ENCODE results near the gene CRY2.
"Not testable (repeated sequence)": the region's sequence is repeated elsewhere in the genome, so short reads cannot be mapped to it uniquely, and the experiment has no call there.

Gene CRY2

GRCh38 chr11:45811571-45812290, 35.5 kb upstream of the CRY2 start:
- no peak for DNase-seq

DNA sequence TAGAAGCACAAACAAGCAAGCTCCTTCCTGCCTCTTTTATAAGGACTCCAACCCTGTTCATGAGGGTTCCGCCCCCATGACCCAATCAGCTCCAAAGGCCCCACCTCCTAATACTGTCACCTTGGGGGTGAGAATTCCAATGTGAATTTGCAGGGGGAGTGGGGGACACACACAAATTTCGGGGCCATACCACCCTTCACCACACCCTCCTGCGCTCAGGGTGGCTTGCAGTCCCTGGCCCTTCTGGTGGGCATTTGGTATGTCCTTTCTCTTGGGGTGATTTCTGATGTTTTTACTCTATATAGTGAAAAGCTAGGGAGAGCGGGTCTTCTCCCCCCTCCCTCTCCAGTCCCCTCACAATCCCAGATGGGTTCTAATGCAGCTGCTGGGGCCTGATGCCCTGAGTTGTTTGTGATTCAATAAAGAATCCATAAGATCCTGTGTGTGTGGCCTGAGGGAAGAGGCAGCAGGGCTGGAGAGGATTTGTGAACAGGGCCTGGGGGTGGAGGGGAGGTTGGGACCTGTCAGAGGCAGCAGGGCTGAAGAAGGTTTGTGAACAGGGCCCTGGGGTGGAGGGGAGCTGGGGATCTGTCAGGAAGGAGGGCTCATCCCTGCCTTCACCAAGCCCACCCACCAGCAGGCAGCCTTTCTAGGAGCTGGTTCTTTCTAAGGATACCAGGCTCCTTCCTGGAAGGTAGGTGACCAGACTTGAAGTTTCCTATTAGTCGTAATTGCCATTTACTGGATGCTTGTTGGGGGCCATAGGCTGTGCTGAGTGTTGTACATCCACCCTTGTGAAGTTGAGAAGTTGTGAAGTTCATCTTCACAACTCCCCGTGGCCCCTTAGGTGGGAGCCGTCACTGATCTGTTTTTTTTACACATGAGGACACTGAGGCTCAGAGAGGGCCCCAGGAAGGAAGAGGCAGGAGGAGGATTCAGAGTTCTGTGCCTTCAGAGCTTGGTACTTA, 34.4 kb upstream of the CRY2 start:
- DNase-seq, result no peak

GRCh38 chr11:45815747-45816146, 31.5 kb upstream of the CRY2 start:
- DNase-seq, result no peak

DNA sequence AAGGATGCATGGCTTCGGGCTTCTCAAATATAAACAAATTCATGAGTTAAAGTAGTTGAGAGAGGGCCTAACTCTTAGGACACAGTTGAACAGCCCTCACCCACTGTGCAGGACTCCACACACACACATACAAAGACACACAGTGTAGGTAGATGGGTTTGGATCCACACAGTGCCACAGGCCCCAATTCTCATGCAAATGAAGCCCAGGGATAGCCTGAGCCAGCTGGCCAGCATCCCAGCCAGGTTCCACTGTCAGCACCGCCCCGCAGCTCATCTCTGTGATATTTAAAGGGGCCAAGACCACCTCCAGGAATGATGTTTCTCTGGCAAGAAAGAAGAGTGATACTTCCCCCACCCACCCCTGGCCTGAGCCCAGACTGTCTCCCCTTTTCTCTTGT, 30.7 kb upstream of the CRY2 start:
- peak; percentile 76 for DNase-seq

- DNase-seq, result peak; percentile 78
Observed at GRCh38 chr11:45817191-45817590, 30.1 kb upstream of the CRY2 start.

- peak; percentile 19 for DNase-seq
Observed at GRCh38 chr11:45818961-45819605, 28.2 kb upstream of the CRY2 start.

DNA sequence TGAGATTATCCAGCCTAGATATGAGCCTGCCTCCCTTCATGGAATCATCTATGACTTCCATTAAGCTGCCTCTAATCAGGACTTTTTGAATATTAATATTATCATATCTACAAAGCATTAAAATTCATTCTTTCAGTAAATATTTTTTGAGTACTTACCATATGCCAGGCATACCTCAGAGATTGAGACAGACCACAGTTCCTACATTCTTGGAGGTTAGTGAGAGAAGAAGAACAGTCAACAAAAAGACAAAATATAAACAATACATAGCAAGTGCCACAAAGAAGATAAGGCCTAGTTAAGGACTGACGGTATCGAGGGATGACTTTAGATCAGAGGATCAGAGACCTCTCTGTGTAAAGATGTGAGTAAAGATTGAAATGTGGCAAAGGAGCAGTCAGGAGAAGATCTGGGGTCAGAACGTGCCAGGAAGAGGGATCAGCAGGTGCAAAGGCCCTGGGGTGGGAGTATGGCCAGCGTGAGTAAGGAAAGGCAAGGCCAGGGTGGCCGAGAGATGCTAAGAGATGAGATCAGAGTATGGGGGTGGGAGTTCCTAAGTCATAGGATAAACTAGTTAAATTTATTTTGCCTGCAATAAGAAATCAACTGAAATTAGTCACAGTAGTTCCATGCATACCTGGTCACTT, 26.9 kb upstream of the CRY2 start:
- DNase-seq, result no peak

DNA sequence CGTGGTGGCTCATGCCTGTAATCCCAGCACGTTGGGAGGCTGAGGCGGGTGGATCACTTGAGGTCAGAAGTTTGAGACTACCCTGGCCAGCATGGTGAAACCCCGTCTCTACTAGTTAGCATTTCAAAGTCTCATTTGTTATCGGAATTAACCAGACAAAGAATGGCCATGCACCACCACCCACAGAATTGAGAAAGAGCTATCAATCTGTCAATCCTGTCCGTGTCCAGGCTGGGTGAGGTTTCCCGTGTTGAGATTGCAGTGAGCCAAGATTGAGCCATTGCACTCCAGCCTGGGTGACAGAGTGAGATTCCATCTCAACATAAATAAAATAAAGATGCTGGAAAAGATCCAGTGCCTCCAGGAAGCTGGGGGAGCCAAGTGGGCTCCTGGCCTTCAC, 20.8 kb upstream of the CRY2 start:
- DNase-seq, result not testable (repeated sequence)

DNA sequence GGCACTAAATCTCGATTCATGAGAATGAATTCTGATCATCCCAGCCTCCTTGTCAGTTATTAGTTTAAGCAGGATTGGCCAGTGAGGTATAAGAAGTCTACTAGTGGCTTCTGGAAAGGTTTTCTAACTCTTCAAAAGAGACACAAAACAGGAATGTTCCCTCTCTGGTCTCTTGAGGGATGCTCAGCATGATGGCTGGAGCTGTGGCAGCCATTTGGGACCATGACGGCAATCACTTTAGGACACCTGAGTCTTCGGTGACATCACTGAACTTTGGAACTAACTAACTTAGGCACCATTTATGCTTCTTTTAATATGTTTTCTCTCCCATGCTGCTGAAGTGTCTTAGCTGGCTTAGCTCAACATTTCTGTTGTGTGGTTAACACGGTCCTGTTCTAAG, 20.2 kb upstream of the CRY2 start:
- no peak for DNase-seq

DNA sequence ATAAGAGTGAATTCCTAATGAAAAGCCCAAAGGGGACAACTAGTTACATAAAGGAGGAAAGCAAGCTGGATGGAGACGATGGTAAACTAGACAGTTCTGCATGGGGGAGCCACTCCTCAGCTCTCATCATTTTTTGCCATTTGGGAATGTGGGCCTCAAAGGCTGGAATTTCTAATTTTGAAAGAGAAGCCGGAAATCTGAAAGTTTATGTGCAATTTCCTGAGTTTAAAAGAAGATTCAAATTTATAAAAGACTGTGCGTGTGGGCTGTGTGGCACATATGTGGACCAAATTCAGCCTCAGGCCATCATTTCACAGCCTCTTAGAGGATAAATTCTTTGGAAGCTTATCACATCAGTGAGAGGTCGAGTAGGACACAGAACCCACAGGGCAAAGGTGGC, 18.3 kb upstream of the CRY2 start:
- DNase-seq, result no peak

- no peak for DNase-seq
Observed at GRCh38 chr11:45830596-45830995, 16.7 kb upstream of the CRY2 start.

DNA sequence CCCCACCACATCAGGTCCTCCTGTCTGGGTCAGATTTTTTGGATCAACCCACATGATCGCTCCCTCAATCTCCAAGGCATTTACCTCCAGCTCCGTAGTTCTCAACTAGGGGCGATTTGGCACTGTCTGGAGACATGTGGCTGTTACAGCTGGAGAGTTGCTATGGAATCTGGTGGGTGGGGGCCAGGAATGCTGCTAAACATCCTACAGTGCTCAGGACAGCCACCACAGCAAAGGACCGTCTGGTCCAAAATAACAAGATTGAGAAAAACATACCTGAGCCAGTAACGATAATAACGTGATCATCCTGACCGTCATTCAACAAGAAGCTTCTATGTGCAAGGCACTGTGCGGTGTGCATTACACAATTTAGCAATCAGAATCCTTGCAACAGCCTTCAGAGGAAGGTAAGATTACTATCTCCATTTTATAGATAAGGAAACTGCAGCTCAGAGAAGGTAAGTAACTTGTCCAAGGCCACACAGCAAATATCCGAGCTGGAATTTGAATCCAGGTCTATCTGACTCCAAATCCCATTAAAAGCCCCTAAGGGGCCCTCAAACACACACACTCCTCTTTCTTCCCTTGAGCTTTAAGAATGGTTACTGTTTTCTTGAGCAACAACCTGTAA, 14.3 kb upstream of the CRY2 start:
- DNase-seq, result no peak

DNA sequence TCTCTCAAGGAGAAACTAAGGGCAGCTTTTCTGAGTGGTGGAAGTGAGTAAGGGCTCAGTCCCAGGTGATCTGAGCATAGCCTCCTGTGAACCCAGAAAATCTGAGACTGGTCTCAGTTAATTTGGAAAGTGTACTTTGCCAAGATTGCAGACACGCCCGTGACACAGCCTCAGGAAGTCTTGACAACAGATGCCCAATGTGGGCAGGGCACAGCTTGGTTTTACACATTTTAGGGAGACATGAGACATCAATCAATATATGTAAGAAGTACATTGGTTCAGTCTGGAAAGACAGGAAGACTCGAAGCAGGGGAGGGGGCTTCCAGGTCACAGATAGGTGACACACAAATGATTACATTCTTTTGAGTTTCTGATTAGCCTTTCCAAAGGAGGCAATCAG, 13.5 kb upstream of the CRY2 start:
- DNase-seq, result no peak

DNA sequence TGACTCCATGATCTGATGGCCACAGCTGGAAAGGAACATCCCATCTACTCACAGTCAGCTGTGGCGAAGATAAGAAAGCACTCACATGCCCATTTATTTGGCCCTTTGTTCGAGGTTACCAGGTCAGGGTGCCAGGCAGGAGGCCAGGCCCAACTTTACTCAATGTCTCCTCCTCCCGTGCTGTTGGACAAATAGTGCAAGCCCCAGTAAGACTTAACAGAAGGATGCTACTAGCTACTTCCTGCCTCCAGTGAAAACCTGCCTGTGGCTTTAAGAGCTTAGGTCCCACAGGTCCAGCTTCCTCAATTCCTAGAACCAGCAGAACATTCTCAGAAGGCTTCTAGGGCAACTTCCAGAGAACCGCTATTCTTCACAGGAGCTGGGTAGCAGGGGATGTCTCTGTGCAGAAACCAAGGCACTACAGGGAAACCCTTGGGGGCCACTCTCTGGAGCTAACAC, 12.9 kb upstream of the CRY2 start:
- peak; percentile 26 for DNase-seq

DNA sequence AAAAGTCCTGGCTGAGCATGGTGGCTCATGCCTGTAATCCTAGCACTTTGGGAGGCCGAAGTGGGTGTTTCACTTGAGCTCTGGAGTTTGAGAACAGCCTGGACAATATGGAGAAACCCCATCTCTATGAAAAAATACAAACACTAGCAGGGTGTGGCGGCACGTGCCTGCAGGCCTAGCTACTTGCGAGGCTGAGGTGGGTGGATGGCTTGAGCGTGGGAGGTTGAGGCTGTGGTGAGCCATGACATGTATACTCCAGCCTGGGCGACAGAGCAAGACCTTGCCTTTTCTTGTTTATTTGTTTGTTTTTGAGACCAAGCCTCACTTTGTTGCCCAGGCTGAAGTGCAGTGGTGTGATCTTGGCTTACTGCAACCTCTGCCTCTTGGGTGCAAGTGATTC, 8.1 kb upstream of the CRY2 start:
- DNase-seq, result no peak

GRCh38 chr11:45840251-45840650, 7.0 kb upstream of the CRY2 start:
- DNase-seq, result not testable (repeated sequence)

DNA sequence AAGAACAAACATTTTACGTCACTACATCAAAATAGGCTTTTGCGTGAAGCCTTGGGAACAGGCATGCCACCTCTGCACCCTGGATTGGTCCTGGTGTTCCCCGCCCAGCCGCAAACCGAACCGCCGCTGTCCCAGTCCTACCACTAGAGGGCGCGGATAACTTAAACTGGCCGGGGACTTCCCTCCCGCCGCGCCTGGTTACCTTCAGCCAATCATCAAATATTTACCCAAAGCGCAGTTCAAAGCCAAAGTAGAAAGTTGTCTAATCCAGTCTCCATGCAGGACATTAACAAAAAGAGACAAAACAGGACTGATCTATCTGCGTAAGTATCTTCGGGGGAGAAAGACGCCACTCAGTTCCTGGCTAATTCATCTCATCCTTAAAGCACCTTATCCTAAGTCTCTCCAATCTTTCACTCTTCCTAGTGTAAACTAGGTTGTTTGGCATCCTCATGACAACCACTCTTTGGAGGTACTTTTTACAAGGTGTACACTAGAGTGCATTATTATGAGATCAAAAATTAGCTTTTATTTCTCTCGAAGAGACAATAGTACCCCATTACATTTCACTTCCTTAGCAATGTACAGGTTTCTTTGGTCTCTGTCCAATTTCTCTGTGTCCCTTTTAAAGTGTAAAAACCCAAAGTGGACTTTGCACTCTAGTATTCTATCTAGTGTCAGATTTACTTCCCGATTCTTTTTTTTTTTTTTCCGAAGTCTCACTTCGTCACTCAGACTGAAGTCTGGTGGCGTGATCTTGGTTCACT, 3.9 kb upstream of the CRY2 start:
- peak; percentile 87 for DNase-seq

- DNase-seq, result peak; percentile 46
Observed at GRCh38 chr11:45844822-45845578, 2.3 kb upstream of the CRY2 start.

- no peak for DNase-seq
Observed at GRCh38 chr11:45846174-45846675, 1.1 kb upstream of the CRY2 start.

- DNase-seq, result peak; percentile 52
Observed at GRCh38 chr11:45847911-45848316, 639 bp downstream of the CRY2 start.

DNA sequence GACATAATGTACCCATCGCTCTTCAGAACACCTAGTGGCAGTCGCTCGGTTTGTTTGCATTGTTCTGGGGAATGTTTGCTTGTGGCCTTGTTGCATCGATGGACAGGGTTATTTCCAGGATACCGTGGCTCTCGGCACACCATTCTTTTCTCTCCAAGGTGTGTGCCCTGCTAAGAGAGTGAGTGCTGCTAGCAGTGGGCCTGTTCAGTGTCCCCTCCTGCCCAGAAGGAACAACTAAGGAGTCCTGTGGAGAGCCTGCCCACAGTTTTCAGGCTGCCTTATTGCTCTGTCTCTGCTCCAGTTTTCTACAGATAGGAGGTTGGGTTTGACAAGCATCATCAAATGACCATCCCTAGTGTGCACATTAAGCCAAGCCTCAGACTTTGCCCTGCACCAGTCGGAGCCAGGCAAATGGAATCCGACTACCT, 1.4 kb downstream of the CRY2 start:
- no peak for DNase-seq
